Measurements from ENCODE around the gene VPS50.

DNA sequence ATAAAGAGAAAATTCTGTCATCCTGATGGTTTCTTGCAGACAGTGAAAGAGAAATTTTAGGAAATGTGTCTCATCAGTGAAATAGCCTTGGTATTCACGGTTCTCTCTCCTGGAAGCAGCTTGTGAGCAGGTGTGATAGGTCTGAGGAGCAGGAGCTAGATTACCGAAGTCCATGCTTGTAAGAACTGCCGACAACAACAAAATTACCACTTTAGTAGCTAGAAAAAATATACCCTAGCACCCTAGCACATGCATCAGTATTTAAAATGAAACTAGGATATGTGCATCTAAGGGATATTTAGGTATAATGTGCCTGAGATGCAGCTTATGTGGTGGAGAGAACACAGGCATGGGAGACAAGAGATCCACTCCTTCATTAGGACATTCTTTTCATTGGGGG, 82.3 kb downstream of the VPS50 start:
- TF ChIP-seq YY1 (IDR thresholded peaks at IDR 0.05; ENCODE audit: low read depth) (no peak), TAF1 (IDR thresholded peaks at IDR 0.05; ENCODE audit: low read depth) (no peak), CREB1 (IDR thresholded peaks at IDR 0.05; ENCODE audit: low read depth) (no peak), TCF12 (IDR thresholded peaks at IDR 0.05; ENCODE audit: low read depth) (no peak), ZBTB7A (IDR thresholded peaks at IDR 0.05; ENCODE audit: low read depth) (no peak)
- TF ChIP-seq, protein P1, sequence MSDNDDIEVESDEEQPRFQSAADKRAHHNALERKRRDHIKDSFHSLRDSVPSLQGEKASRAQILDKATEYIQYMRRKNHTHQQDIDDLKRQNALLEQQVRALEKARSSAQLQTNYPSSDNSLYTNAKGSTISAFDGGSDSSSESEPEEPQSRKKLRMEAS (IDR thresholded peaks at IDR 0.05): no peak
- TF ChIP-seq, protein P2, sequence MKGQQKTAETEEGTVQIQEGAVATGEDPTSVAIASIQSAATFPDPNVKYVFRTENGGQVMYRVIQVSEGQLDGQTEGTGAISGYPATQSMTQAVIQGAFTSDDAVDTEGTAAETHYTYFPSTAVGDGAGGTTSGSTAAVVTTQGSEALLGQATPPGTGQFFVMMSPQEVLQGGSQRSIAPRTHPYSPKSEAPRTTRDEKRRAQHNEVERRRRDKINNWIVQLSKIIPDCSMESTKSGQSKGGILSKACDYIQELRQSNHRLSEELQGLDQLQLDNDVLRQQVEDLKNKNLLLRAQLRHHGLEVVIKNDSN (IDR thresholded peaks at IDR 0.05): no peak
